HG03175 (cell line): Measurements from ENCODE around the gene CFAP251.

Experiments used
- ATAC-seq: cut with Tn5 transposase; IDR thresholded peaks from one replicate; pipeline ENCODE4 v1.9.1; 2021; ENCODE audit warnings: mild to moderate bottlenecking, moderate library complexity; ENCODE audit not compliant: unreplicated experiment

Gene CFAP251

DNA sequence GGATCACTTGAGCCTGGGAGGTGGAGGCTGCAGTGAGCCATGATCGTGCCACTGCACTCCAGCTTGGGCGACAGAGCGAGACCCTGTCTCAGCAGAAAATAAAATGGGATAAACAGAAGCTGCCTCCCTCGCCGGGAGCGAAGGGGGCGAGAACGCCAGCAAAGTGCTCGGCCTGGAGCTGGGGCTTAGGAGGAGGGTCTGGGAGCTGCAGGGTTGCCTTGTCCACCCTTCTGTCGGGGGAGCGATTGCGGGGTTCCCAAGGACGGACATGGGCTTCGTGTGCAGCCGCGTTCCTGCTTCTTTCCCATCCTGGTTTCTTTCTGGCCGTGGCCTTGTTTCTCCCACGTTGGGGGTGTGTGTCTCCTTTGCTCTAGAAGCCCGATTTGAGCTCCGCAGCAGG is 132.3 kb downstream of the CFAP251 start:
- ATAC-seq: no peak

GRCh38 chr12:122051231-122051876 is 133.0 kb downstream of the CFAP251 start:
- no peak for ATAC-seq

DNA sequence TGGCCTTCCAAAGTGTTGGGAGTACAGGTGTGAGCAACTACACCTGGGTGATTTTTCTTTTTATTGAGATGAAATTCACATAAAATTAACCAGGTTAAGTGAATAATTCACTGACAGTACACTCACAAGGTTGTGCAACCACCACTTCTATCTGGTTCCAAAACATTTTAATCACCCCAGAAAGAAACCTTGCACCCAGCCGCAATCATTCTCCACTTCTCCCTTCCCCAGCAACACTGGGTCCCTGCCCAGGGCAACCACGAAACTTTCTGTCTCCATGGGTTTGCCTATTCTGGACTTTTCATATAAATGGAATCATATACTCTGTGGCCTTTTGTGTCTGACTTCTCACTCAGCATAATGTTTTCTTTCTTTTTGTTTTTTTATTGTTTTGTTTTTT is 133.9 kb downstream of the CFAP251 start:
- no peak for ATAC-seq
